ENCODE data around the gene ZNF76.
"Not testable (repeated sequence)": the region's sequence is repeated elsewhere in the genome, so short reads cannot be mapped to it uniquely, and the experiment has no call there.

Gene ZNF76

GRCh38 chr6:35330541-35331119 is 71.1 kb downstream of the ZNF76 start:
- H3K36me3 ChIP-seq (ENCODE audit: control insufficient read depth, insufficient read depth, low read length): no peaks in the 10 kb centered on the region
- H3K4me1 ChIP-seq (ENCODE audit: control insufficient read depth, insufficient read depth, low read length): no peaks in the 10 kb centered on the region
- H3K27me3 ChIP-seq (ENCODE audit: control insufficient read depth, insufficient read depth, low read length): no peaks in the 10 kb centered on the region
- H3K9ac ChIP-seq (ENCODE audit: low read length): no peak overlapping the region
- no peak overlapping the region for H3K4me3 ChIP-seq (ENCODE audit: low read length)
- no peak overlapping the region for H3K27ac ChIP-seq (ENCODE audit: low read depth, low read length)

GRCh38 chr6:35332074-35332887 is 72.7 kb downstream of the ZNF76 start:
- H3K36me3 ChIP-seq (ENCODE audit: control insufficient read depth, insufficient read depth, low read length): not testable (repeated sequence)

GRCh38 chr6:35341557-35341956 is 82.0 kb downstream of the ZNF76 start:
- Histone ChIP-seq H3K9ac (ENCODE audit: low read length) (no peak overlapping the region), H3K27ac (ENCODE audit: low read depth, low read length) (no peak overlapping the region), H3K27me3 (ENCODE audit: control insufficient read depth, insufficient read depth, low read length) (no peaks in the 10 kb centered on the region), H3K4me1 (ENCODE audit: control insufficient read depth, insufficient read depth, low read length) (peaks cover 11% of the 10 kb centered on the region), H3K36me3 (ENCODE audit: control insufficient read depth, insufficient read depth, low read length) (peaks cover 8% of the 10 kb centered on the region), H3K4me3 (ENCODE audit: low read length) (no peak overlapping the region)

More at GRCh38 chr6:35332074-35332887, 72.7 kb downstream of the ZNF76 start:
- H3K4me3 ChIP-seq (ENCODE audit: low read length); H3K27ac ChIP-seq (ENCODE audit: low read depth, low read length); H3K27me3 ChIP-seq (ENCODE audit: control insufficient read depth, insufficient read depth, low read length); H3K9ac ChIP-seq (ENCODE audit: low read length); H3K4me1 ChIP-seq (ENCODE audit: control insufficient read depth, insufficient read depth, low read length): not testable (repeated sequence)

GRCh38 chr6:35342258-35343091 is 82.9 kb downstream of the ZNF76 start, which contains the start of gene PPARD:
TSS of gene PPARD (plus strand) at chr6:35342558. CDS start at chr6:35411088, 68,530 bp downstream.
- Histone ChIP-seq H3K4me3 (ENCODE audit: low read length) (peak within 1 kb of the TSS; percentile 97), H3K4me1 (ENCODE audit: control insufficient read depth, insufficient read depth, low read length) (peaks cover 11% of the 10 kb centered on the region), H3K27ac (ENCODE audit: low read depth, low read length) (peak within 1 kb of the TSS; percentile 84), H3K9ac (ENCODE audit: low read length) (peak within 1 kb of the TSS; percentile 50), H3K27me3 (ENCODE audit: control insufficient read depth, insufficient read depth, low read length) (no peaks in the 10 kb centered on the region), H3K36me3 (ENCODE audit: control insufficient read depth, insufficient read depth, low read length) (peaks cover 10% of the 10 kb centered on the region)

GRCh38 chr6:35343092-35343834 is 83.7 kb downstream of the ZNF76 start:
- Histone ChIP-seq H3K4me1 (ENCODE audit: control insufficient read depth, insufficient read depth, low read length) (peaks cover 11% of the 10 kb centered on the region), H3K4me3 (ENCODE audit: low read length) (peak overlapping the region; percentile 97), H3K9ac (ENCODE audit: low read length) (peak overlapping the region; percentile 50), H3K27ac (ENCODE audit: low read depth, low read length) (peak overlapping the region; percentile 84), H3K36me3 (ENCODE audit: control insufficient read depth, insufficient read depth, low read length) (peaks cover 11% of the 10 kb centered on the region), H3K27me3 (ENCODE audit: control insufficient read depth, insufficient read depth, low read length) (no peaks in the 10 kb centered on the region)

GRCh38 chr6:35343835-35344550 is 84.5 kb downstream of the ZNF76 start:
- Histone ChIP-seq H3K9ac (ENCODE audit: low read length) (no peak overlapping the region), H3K36me3 (ENCODE audit: control insufficient read depth, insufficient read depth, low read length) (peaks cover 16% of the 10 kb centered on the region), H3K4me3 (ENCODE audit: low read length) (peak overlapping the region; percentile 97), H3K27ac (ENCODE audit: low read depth, low read length) (no peak overlapping the region), H3K4me1 (ENCODE audit: control insufficient read depth, insufficient read depth, low read length) (peaks cover 11% of the 10 kb centered on the region), H3K27me3 (ENCODE audit: control insufficient read depth, insufficient read depth, low read length) (no peaks in the 10 kb centered on the region)
